Measurements from ENCODE around the gene MYEF2. TPM values are rescaled to one million over a fixed set of nuclear protein-coding genes. Genes with fewer than 3 reads are reported as not detected.

MYEF2 gene
- total and polyA plus RNA-seq, 2 of the 13 experiments (the other 11 are each of a cell fraction or from before 2014, with no cell fraction given) = 10.3 to 10.5 TPM

DNA sequence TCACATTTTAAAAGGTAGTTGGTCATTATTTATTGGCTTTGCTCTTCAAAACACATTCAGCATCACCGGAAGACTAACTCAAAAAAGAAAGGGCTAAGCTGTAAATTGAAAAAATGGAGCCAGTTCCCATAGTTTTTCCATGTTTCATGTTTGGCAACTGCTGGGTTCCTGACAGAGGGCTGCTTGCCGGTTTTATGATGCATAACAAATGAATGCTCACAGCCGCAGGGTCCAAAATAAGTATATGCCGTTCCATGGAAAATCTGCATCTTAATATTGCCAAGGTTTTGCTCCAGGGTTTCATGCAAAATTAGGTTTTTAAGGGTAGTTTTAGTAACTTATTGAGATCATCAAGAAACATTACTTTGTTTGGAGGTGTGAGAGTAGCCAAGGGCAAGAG is 43.8 kb upstream of the MYEF2 start (continued):
- TF ChIP-seq, protein P1, sequence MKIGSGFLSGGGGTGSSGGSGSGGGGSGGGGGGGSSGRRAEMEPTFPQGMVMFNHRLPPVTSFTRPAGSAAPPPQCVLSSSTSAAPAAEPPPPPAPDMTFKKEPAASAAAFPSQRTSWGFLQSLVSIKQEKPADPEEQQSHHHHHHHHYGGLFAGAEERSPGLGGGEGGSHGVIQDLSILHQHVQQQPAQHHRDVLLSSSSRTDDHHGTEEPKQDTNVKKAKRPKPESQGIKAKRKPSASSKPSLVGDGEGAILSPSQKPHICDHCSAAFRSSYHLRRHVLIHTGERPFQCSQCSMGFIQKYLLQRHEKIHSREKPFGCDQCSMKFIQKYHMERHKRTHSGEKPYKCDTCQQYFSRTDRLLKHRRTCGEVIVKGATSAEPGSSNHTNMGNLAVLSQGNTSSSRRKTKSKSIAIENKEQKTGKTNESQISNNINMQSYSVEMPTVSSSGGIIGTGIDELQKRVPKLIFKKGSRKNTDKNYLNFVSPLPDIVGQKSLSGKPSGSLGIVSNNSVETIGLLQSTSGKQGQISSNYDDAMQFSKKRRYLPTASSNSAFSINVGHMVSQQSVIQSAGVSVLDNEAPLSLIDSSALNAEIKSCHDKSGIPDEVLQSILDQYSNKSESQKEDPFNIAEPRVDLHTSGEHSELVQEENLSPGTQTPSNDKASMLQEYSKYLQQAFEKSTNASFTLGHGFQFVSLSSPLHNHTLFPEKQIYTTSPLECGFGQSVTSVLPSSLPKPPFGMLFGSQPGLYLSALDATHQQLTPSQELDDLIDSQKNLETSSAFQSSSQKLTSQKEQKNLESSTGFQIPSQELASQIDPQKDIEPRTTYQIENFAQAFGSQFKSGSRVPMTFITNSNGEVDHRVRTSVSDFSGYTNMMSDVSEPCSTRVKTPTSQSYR (CRISPR knock-in tag; IDR thresholded peaks at IDR 0.05; ENCODE audit: borderline replicate concordance) = no peak
- TF ChIP-seq HHEX (CRISPR knock-in tag; IDR thresholded peaks at IDR 0.05) = no peak
- TF ChIP-seq, protein P2, sequence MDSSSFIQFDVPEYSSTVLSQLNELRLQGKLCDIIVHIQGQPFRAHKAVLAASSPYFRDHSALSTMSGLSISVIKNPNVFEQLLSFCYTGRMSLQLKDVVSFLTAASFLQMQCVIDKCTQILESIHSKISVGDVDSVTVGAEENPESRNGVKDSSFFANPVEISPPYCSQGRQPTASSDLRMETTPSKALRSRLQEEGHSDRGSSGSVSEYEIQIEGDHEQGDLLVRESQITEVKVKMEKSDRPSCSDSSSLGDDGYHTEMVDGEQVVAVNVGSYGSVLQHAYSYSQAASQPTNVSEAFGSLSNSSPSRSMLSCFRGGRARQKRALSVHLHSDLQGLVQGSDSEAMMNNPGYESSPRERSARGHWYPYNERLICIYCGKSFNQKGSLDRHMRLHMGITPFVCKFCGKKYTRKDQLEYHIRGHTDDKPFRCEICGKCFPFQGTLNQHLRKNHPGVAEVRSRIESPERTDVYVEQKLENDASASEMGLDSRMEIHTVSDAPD (CRISPR knock-in tag; IDR thresholded peaks at IDR 0.05) = no peak
- TF ChIP-seq, protein P3, sequence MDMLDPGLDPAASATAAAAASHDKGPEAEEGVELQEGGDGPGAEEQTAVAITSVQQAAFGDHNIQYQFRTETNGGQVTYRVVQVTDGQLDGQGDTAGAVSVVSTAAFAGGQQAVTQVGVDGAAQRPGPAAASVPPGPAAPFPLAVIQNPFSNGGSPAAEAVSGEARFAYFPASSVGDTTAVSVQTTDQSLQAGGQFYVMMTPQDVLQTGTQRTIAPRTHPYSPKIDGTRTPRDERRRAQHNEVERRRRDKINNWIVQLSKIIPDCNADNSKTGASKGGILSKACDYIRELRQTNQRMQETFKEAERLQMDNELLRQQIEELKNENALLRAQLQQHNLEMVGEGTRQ (IDR thresholded peaks at IDR 0.05; ENCODE audit: low read depth, low read length) = no peak
- TF ChIP-seq, protein P3 (CRISPR knock-in tag; IDR thresholded peaks at IDR 0.05; ENCODE audit: borderline replicate concordance) = no peak

DNA sequence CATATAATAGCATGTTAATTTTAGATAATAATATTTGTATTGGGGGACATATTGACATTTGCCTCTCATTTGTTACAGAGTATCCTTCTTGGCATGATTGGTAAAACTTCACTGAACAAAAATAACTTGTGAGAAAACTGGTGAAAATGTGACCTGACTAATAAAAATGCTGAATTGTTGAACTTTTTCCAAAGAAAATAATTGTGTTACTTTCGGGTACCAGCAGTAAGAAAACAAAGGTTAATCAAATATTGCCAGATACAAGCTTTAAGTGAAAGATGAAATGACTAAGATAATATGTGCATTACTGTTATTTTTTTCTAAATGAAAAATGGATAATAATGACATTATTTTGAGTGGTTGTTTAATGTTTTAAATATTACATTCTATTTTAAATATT is 43.2 kb upstream of the MYEF2 start:
- CTCF ChIA-PET (ENCODE audit: low intra/inter-chr PET ratio, low total read pairs) = no interaction called here

More for the DNA sequence above, 43.2 kb upstream of the MYEF2 start:
- Histone ChIP-seq H3K4me2 (ENCODE audit: low read depth, low read length) (no peak overlapping the region), H3K4me3 (replicated peaks in 1 of 3; ENCODE audit: insufficient read depth in 1 of 3, low read depth in 2 of 3, low read length in 3 of 3) (no peak overlapping the region), H3K79me2 (ENCODE audit: insufficient read depth, low read length) (no peaks in the 10 kb centered on the region), H3K36me3 (replicated peaks in 1 of 2; ENCODE audit: control insufficient read depth in 1 of 2, insufficient read depth in 2 of 2, low read length in 2 of 2) (no peaks in the 10 kb centered on the region), H3K9ac (ENCODE audit: insufficient read depth, low read depth, low read length) (no peak overlapping the region), H3K27ac (ENCODE audit: extremely low read length, insufficient read depth, low read length) (no peak overlapping the region), H3K27me3 (ENCODE audit: control insufficient read depth in 1 of 2, insufficient read depth in 2 of 2, low read length in 2 of 2) (no peaks in the 10 kb centered on the region), H3K4me1 (ENCODE audit: insufficient read depth, low read length) (no peaks in the 10 kb centered on the region), H2AFZ (ENCODE audit: low read length) (no peak overlapping the region), H4K20me1 (ENCODE audit: insufficient read depth, low read length) (no peaks in the 10 kb centered on the region), H3K9me3 (ENCODE audit: low read length) (no peaks in the 10 kb centered on the region)
- in situ Hi-C loops (cut with HindIII; ENCODE audit: extremely low pct_ligation_motif_present, low pct_unique_long_range_greater_than_20kb) (no loop called here), intact Hi-C loops (cut with micrococcal nuclease; ENCODE audit: unreplicated experiment) (no loop called here)
- DNase-seq (ENCODE audit: low spot score) (no peak), ATAC-seq (no peak), FAIRE-seq (no peak)
- TF ChIP-seq NFKB2 (CRISPR knock-in tag; IDR thresholded peaks at IDR 0.05; ENCODE audit: borderline replicate concordance) (no peak), ZNF30 (CRISPR knock-in tag; IDR thresholded peaks at IDR 0.05) (no peak), BCL6 (CRISPR knock-in tag; IDR thresholded peaks at IDR 0.05) (no peak), JUNB (CRISPR knock-in tag; IDR thresholded peaks at IDR 0.05; ENCODE audit: borderline replicate concordance) (no peak), HMG20B (CRISPR knock-in tag; conservative IDR thresholded peaks at IDR 0.05) (no peak), CREB1 (IDR thresholded peaks at IDR 0.05) (no peak), CREB1 (CRISPR knock-in tag; IDR thresholded peaks at IDR 0.05) (no peak), KDM1A (CRISPR knock-in tag; IDR thresholded peaks at IDR 0.05) (no peak), ZNF501 (CRISPR knock-in tag; IDR thresholded peaks at IDR 0.05) (no peak), ZNF792 (CRISPR knock-in tag; IDR thresholded peaks at IDR 0.05) (no peak), KLF11 (CRISPR knock-in tag; IDR thresholded peaks at IDR 0.05) (no peak), ZNF292 (CRISPR knock-in tag; IDR thresholded peaks at IDR 0.05; ENCODE audit: borderline replicate concordance, low read depth) (no peak), REPIN1 (CRISPR knock-in tag; IDR thresholded peaks at IDR 0.05; ENCODE audit: borderline replicate concordance, low read depth) (no peak), ZBTB8A (CRISPR knock-in tag; IDR thresholded peaks at IDR 0.05; ENCODE audit: borderline replicate concordance, low read depth) (no peak)
- BruUV-seq (replicated peaks) = no TSS peak
- POLR2A ChIA-PET = no interaction called here
- 0% methylated on average over 1 of the region's 1 CpG for WGBS (ENCODE audit: low lambda C conversion rate)
